ENCODE data around the gene BTG4.

Gene BTG4

DNA sequence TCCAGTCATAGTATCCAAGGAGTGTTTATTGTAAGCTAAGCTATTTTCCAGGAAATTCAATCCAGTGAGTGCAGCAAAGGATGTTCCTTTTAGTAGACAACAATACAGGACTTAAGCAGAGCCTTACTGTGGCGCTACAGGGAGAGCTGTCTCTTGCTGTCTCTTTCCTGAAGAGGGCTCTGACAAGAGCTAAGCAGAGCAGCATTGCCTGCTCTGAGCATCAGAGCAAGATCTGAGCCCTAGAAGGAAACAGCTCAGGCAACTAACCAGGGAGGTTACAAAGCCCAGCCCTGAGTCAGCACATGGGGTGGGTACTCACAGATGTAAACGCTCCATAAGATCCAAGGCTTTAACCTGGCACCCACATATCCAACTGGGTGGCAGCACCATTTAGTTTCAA, 36.3 kb upstream of the BTG4 start:
- no peak for DNase-seq
- Histone ChIP-seq H3K4me1 (peaks cover 3% of the 10 kb centered on the region; the same call in 1 of the 2 replicates), H3K4me3 (ENCODE audit: low read depth, low read length) (no peak overlapping the region), H3K27me3 (no peaks in the 10 kb centered on the region; the same call in 1 of the 2 replicates), H3K9me3 (no peaks in the 10 kb centered on the region), H3K36me3 (no peaks in the 10 kb centered on the region)
- TF ChIP-seq, protein P1, sequence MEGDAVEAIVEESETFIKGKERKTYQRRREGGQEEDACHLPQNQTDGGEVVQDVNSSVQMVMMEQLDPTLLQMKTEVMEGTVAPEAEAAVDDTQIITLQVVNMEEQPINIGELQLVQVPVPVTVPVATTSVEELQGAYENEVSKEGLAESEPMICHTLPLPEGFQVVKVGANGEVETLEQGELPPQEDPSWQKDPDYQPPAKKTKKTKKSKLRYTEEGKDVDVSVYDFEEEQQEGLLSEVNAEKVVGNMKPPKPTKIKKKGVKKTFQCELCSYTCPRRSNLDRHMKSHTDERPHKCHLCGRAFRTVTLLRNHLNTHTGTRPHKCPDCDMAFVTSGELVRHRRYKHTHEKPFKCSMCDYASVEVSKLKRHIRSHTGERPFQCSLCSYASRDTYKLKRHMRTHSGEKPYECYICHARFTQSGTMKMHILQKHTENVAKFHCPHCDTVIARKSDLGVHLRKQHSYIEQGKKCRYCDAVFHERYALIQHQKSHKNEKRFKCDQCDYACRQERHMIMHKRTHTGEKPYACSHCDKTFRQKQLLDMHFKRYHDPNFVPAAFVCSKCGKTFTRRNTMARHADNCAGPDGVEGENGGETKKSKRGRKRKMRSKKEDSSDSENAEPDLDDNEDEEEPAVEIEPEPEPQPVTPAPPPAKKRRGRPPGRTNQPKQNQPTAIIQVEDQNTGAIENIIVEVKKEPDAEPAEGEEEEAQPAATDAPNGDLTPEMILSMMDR (IDR thresholded peaks at IDR 0.05; ENCODE audit: low read depth, low read length): no peak

DNA sequence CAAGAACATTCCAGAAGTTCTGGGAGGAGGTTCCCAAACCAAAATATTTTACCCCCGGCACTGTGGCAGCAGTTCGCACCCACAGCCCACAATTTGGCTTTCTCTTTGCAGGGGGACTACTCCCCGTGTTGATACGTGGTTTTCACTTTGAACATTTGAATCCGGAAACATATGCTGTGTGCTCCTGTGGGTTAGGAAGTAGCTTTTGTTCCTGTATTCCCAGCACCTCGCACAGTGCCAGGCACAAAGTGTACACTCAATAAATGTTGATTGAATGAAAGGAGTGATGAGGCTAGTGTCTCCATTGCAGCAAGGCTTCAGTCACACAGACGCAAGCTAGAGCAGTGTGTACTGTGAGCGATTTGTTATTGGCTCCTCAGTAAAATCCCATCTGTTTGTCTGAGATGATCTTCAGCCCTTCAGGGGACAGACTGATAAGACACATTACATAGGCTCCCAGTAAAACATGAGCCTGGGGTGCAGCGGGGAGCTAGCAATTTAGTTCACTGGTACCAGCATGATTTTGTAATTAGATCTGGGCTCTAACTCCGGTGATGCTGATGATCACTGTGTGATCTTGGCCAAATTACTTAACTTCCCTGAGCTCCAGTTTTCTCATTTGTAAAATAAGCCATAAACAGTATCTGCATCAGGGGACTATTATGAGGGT, 30.6 kb upstream of the BTG4 start:
- TF ChIP-seq, protein P1 (IDR thresholded peaks at IDR 0.05; ENCODE audit: low read depth, low read length): no peak
- H3K27me3 ChIP-seq: peaks cover 19% of the 10 kb centered on the region

DNA sequence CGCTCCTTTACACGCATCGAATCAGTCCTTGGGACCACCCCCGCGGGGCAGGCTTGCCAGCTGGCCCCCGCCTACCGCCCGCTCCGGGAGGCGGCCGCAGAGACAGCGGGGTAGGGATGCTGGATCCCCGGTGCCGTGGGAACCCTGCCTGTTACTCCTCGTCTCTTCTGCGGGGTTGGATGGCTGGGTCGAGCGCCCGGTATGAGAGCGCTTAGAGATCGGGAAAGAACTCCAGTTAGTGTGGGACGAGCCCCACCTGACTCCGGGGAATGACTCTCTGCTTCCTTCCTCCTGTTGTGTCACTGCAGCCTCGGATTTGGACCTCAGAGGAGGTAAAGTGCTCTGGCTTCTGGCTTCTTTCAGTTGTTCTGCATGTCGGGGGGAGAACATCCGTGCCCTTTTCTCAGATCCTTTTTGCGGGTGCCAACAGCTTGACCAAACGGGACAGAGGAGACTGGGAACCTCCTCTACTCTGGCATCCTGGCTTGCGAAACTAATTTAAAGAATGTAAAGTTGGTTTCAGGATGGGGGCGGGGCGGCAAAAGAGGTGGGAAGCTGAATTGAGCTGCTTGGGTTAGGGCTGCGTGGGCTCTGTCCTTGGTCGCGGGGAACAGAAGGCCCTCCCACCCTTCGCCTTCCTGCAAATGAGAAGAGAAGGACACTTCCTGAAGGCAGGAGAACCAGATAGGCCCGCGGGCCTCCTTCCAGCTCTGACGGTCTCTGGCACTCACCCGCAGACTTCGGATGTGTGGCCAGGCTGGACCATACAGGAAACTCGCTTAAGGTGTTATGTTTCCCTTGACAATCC, 29.3 kb upstream of the BTG4 start:
- TF ChIP-seq, protein P1 (IDR thresholded peaks at IDR 0.05; ENCODE audit: low read depth, low read length): no peak
- peaks cover 29% of the 10 kb centered on the region for H3K27me3 ChIP-seq
- H3K4me3 ChIP-seq (ENCODE audit: low read depth, low read length): no peak overlapping the region; the same call in 1 of the 2 replicates
- no peaks in the 10 kb centered on the region; the same call in 1 of the 2 replicates for H3K9me3 ChIP-seq
- no peaks in the 10 kb centered on the region for H3K36me3 ChIP-seq
- no peaks in the 10 kb centered on the region for H3K4me1 ChIP-seq
- no peak for DNase-seq

More for the DNA sequence above, 30.6 kb upstream of the BTG4 start:
- no peak overlapping the region for H3K4me3 ChIP-seq (ENCODE audit: low read depth, low read length)
- H3K36me3 ChIP-seq: no peaks in the 10 kb centered on the region
- H3K9me3 ChIP-seq: no peaks in the 10 kb centered on the region; the same call in 1 of the 2 replicates
- no peaks in the 10 kb centered on the region for H3K4me1 ChIP-seq
- DNase-seq: no peak

DNA sequence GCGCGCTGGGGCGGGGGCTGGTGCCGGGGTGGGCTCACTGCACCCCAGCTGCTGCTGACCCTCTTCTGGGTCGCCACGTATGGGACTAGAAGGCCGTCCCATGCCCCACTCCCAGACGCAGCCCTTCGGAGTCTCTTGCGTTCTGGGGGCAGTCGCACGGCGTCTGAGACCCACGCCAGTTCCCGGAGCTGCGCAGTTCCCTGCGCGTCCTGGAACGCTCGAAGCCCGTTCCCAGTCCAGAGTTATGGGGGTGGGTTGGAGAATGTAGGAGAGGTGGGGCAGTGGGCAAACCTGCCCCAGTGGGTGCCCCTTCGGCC, 28.7 kb upstream of the BTG4 start:
- no peak for DNase-seq

DNA sequence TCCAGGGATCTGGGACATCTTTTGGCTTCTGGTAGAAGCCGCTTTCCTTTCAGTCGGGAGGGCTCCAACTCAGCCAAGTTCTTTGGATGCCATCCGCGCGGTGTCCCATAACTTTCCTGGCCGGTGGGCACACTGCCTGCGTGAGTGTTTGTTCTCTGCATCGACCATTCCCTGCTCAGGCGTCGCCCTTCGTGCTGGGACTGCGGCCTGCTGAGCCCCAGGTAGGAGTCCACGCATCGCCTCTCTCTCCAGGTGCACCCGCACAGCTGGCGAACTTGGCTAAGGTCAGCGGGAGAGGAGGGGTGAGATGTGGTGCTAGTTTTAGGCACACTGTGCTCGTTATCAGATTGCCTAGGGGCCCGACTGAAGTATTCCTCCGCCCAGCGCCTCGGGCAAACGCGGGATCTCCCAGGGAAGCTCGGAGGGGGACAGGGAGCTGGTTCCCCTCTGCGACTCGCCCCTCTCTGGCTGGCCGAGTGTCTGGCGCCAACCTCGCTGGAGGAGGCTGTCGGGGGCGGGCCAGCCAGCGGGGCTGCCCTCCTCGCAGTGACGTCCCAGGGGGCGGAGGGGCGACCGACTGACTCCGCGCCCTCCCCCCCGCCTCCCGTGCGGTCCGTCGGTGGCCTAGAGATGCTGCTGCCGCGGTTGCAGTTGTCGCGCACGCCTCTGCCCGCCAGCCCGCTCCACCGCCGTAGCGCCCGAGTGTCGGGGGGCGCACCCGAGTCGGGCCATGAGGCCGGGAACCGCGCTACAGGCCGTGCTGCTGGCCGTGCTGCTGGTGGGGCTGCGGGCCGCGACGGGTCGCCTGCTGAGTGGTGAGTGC, 28.1 kb upstream of the BTG4 start, which contains the start of gene LAYN:
TSS of gene LAYN (plus strand) at position 607 of the 823 bp plus-strand sequence. CDS start at position 731, 124 bp downstream.
- peak within 1 kb of the TSS; percentile 47 for H3K4me3 ChIP-seq (ENCODE audit: low read depth, low read length)
- TF ChIP-seq, protein P1 (IDR thresholded peaks at IDR 0.05; ENCODE audit: low read depth, low read length): no peak

More for the DNA sequence above, 28.7 kb upstream of the BTG4 start:
- TF ChIP-seq, protein P1 (IDR thresholded peaks at IDR 0.05; ENCODE audit: low read depth, low read length): no peak
- no peaks in the 10 kb centered on the region for H3K36me3 ChIP-seq
- H3K9me3 ChIP-seq: no peaks in the 10 kb centered on the region; the same call in 1 of the 2 replicates
- no peaks in the 10 kb centered on the region for H3K4me1 ChIP-seq
- peaks cover 35% of the 10 kb centered on the region for H3K27me3 ChIP-seq
- peak overlapping the region; percentile 47 for H3K4me3 ChIP-seq (ENCODE audit: low read depth, low read length)

More for the DNA sequence above, 28.1 kb upstream of the BTG4 start, which contains the start of gene LAYN:
- no peaks in the 10 kb centered on the region for H3K4me1 ChIP-seq
- no peaks in the 10 kb centered on the region; the same call in 1 of the 2 replicates for H3K9me3 ChIP-seq
- no peaks in the 10 kb centered on the region for H3K36me3 ChIP-seq
- peaks cover 40% of the 10 kb centered on the region for H3K27me3 ChIP-seq
- DNase-seq: peak; percentile 76
